Endothelial cell of umbilical vein (primary cell): Measurements from ENCODE around the gene ALDH4A1. TPM values are rescaled to one million over a fixed set of nuclear protein-coding genes. Genes with fewer than 3 reads are reported as not detected.

Source experiments
- BruUV-seq: library from RNA; stranded (reverse); fragments of 400-500 nt; replicated peaks from 2 replicates; lab custom pipeline; 2021; lab: Mats Ljungman, UMichigan
- CTCF ChIA-PET: fragments of 300-600, 350-600 bp; sonication (Branson Sonifier 250); formaldehyde crosslinking; loops from one replicate; lab custom pipeline; 2021; ENCODE audit warnings: antibody characterized with exemption, inconsistent platforms; lab: Charles Lee
- POLR2A ChIA-PET: fragments of 300-600, 350-600 bp; sonication (Branson Sonifier 250); formaldehyde crosslinking; loops from one replicate; lab custom pipeline; 2021; ENCODE audit warnings: antibody characterized with exemption, inconsistent platforms; lab: Charles Lee
- DNase-seq: peaks from one replicate; pipeline ENCODE4 v3.0.0-alpha.2; 2011; ENCODE audit warnings: low read depth, low spot score
- FAIRE-seq: peaks from 2 replicates; lab custom pipeline; 2011; peaks lifted over from hg19 to GRCh38; lab: Jason Lieb, UNC
- H2AFZ ChIP-seq: 2 replicates; pipeline ENCODE4 v1.6.0; 2012; ENCODE audit warnings: low read depth, low read length, control low read depth, inconsistent platforms
- H3K27ac ChIP-seq: 2 replicates; pipeline ENCODE4 v1.5.1; 2011; ENCODE audit warnings: low read depth, mild to moderate bottlenecking, control low read depth, low read length, moderate library complexity; ENCODE audit not compliant: insufficient read depth
- H3K27me3 ChIP-seq, 2 experiments: 2 replicates each; pipeline versions ENCODE4 v1.6.0 to v1.6.1; 2011; ENCODE audit warnings: low read length in 2 of 2, mixed read lengths in 1 of 2; ENCODE audit not compliant: control insufficient read depth in 2 of 2, insufficient read depth in 2 of 2
- H3K36me3 ChIP-seq, 2 experiments: 2 replicates in 1 of 2; 3 replicates in 1 of 2; pipeline ENCODE4 v1.5.1; 2011; ENCODE audit warnings: low read length in 2 of 2, mild to moderate bottlenecking in 1 of 2, moderate library complexity in 1 of 2; ENCODE audit not compliant: control insufficient read depth in 2 of 2, insufficient read depth in 2 of 2; ENCODE audit errors: extremely low read depth in 1 of 2
- H3K4me1 ChIP-seq: 3 replicates; pipeline ENCODE4 v1.5.1; 2011; ENCODE audit warnings: mild to moderate bottlenecking, low read length; ENCODE audit not compliant: control insufficient read depth, insufficient read depth; ENCODE audit errors: extremely low read depth
- H3K4me2 ChIP-seq: 2 replicates; pipeline ENCODE4 v1.6.1; 2011; ENCODE audit warnings: low read length, control low read depth, mixed read lengths; ENCODE audit not compliant: insufficient read depth
- H3K4me3 ChIP-seq, 3 experiments: fragments of 200-600 bp in 1 of 3; sonication (generic), shearing (Covaris generic) in 1 of 3; replicated peaks in 1 of 3; 2 replicates each; pipeline ENCODE4 v1.5.1; 2011 to 2016; ENCODE audit warnings: control low read depth in 3 of 3, low read length in 3 of 3, mild to moderate bottlenecking in 2 of 3, inconsistent platforms in 1 of 3, low read depth in 1 of 3, moderate library complexity in 1 of 3; ENCODE audit not compliant: insufficient read depth in 1 of 3
- H3K79me2 ChIP-seq: 2 replicates; pipeline ENCODE4 v1.6.0; 2012; ENCODE audit warnings: low read length, inconsistent platforms; ENCODE audit not compliant: control insufficient read depth, insufficient read depth
- H3K9ac ChIP-seq: replicated peaks from 2 replicates; pipeline ENCODE3; 2011; ENCODE audit warnings: low read length, control low read depth; ENCODE audit not compliant: insufficient read depth; ENCODE audit errors: extremely low read depth
- H3K9me1 ChIP-seq: replicated peaks from 3 replicates; pipeline ENCODE4 v1.6.0; 2011; ENCODE audit warnings: mild to moderate bottlenecking, low read length; ENCODE audit not compliant: control insufficient read depth, insufficient read depth; ENCODE audit errors: extremely low read depth
- H3K9me3 ChIP-seq: replicated peaks from 2 replicates; pipeline ENCODE4 v1.5.1; 2012; ENCODE audit warnings: low read length, inconsistent platforms; ENCODE audit not compliant: control insufficient read depth, insufficient read depth
- H4K20me1 ChIP-seq: replicated peaks from 2 replicates; pipeline ENCODE3; 2011; ENCODE audit warnings: mild to moderate bottlenecking, low read length; ENCODE audit not compliant: control insufficient read depth, insufficient read depth; ENCODE audit errors: extremely low read depth
- CTCF ChIP-seq, 2 donors: IDR thresholded peaks; 1 replicate in 1 of 2; 2 replicates in 1 of 2; pipeline ENCODE4 v1.5.1; 2011; ENCODE audit warnings: low read length in 2 of 2, mild to moderate bottlenecking in 2 of 2, moderate library complexity in 2 of 2, control low read depth in 1 of 2, inconsistent platforms in 1 of 2, low read depth in 1 of 2; ENCODE audit not compliant: insufficient read depth in 1 of 2; ENCODE audit errors: extremely low read depth in 1 of 2
- EZH2 ChIP-seq: IDR thresholded peaks from 2 replicates; pipeline ENCODE4 v1.6.1; 2012; ENCODE audit warnings: borderline replicate concordance, low read depth, mild to moderate bottlenecking, moderate library complexity, low read length, inconsistent platforms; ENCODE audit not compliant: severe bottlenecking
- FOS ChIP-seq: IDR thresholded peaks from 2 replicates; pipeline ENCODE4 v1.6.1; 2011; ENCODE audit warnings: mild to moderate bottlenecking, low read length, moderate library complexity, borderline replicate concordance; ENCODE audit not compliant: insufficient read depth
- GATA2 ChIP-seq: IDR thresholded peaks from 2 replicates; pipeline ENCODE4 v1.7.0; 2011; ENCODE audit warnings: low read depth, mild to moderate bottlenecking, moderate library complexity, mixed read lengths, low read length; ENCODE audit not compliant: insufficient read length, insufficient read depth
- JUN ChIP-seq: IDR thresholded peaks from 2 replicates; pipeline ENCODE4 v1.6.1; 2011; ENCODE audit warnings: borderline replicate concordance, low read depth; ENCODE audit not compliant: insufficient read length, insufficient read depth
- MAX ChIP-seq: IDR thresholded peaks from 2 replicates; pipeline ENCODE4 v1.6.1; 2011; ENCODE audit not compliant: insufficient read depth, insufficient read length
- MYC ChIP-seq: IDR thresholded peaks from one replicate; pipeline ENCODE4 v1.6.1; 2011; ENCODE audit warnings: mild to moderate bottlenecking, low read depth, low read length
- POLR2A ChIP-seq: IDR thresholded peaks from 2 replicates; pipeline ENCODE4 v1.6.1; 2012; ENCODE audit warnings: low read depth, mild to moderate bottlenecking, control low read depth, low read length
- POLR2AphosphoS5 ChIP-seq: IDR thresholded peaks from 2 replicates; pipeline ENCODE4 v1.6.1; 2012; ENCODE audit warnings: low read depth, mild to moderate bottlenecking, control low read depth, low read length, moderate library complexity; ENCODE audit not compliant: insufficient read depth
- dilution Hi-C: fragments of 300-500 bp; cut with MboI; formaldehyde crosslinking; loops from one replicate; pipeline ENCODE4 v1.15.0; 2019; ENCODE audit warnings: low sequenced_read_pairs; ENCODE audit not compliant: extremely low pct_ligation_motif_present
- intact Hi-C: fragments of 100-400 bp; cut with micrococcal nuclease; formaldehyde crosslinking; loops from one replicate; pipeline ENCODE4 v1.10.0; 2022
- polyA plus RNA-seq, 4 experiments: library from polyadenylated mRNA; depleted of rRNA in 3 of 4; stranded (reverse) in 3 of 4; unstranded in 1 of 4; fragments of >200 nt; gene quantifications; 2 replicates each; pipeline versions ENCODE4 v1.2.1 to v1.2.3, GENCODE V29; 2011 to 2012; ENCODE audit warnings: missing spikeins in 1 of 4
- total RNA-seq: library from RNA; stranded (reverse); gene quantifications from 2 replicates; pipeline ENCODE4 v1.2.3, GENCODE V29; 2021

ALDH4A1 gene
- total and polyA plus RNA-seq, 2 donors (not counting 3 experiments of a cell fraction or from before 2014, with no cell fraction given): 17.4 to 18.5 TPM

- dilution Hi-C loops: no loop called here
- no peak overlapping the region for H2AFZ ChIP-seq
- POLR2A ChIA-PET: no interaction called here
- no peak overlapping the region for H3K4me2 ChIP-seq
- intact Hi-C loops: no loop called here
- no peak overlapping the region for H3K4me3 ChIP-seq
- DNase-seq: no peak
- FAIRE-seq: no peak
- no TSS peak for BruUV-seq
- no peaks in the 10 kb centered on the region for H3K9me1 ChIP-seq
- CTCF ChIA-PET: interaction anchor here (1.2 to 1.7 kb wide), 2 partner anchors 11 to 18 kb away, joined by 4 to 5 read pairs; no protein-coding TSS in a partner anchor
- H3K9me3 ChIP-seq: no peaks in the 10 kb centered on the region
- peaks cover 4% of the 10 kb centered on the region for H3K4me1 ChIP-seq
- H3K27ac ChIP-seq: no peak overlapping the region
- no peak for TF ChIP-seq MYC
- no peak for TF ChIP-seq GATA2
- TF ChIP-seq POLR2AphosphoS5: no peak
- no peak for TF ChIP-seq MAX
- no peak for TF ChIP-seq FOS
- TF ChIP-seq CTCF (IDR thresholded peaks at IDR 0.05; ENCODE audit: extremely low read depth in 1 of 2, insufficient read depth in 1 of 2, low read depth in 1 of 2, low read length in 2 of 2): no peak
- TF ChIP-seq JUN: no peak
- TF ChIP-seq POLR2A: no peak
- no peak for TF ChIP-seq EZH2
- H3K36me3 ChIP-seq: no peaks in the 10 kb centered on the region
- H4K20me1 ChIP-seq: no peaks in the 10 kb centered on the region
- no peaks in the 10 kb centered on the region for H3K79me2 ChIP-seq
- no peaks in the 10 kb centered on the region for H3K27me3 ChIP-seq
- no peak overlapping the region for H3K9ac ChIP-seq
Observed at GRCh38 chr1:18895317-18895716, 7.0 kb downstream of the ALDH4A1 start.
